ENCODE measurements around the gene CDKL2.
"Not testable (repeated sequence)": the region's sequence is repeated elsewhere in the genome, so short reads cannot be mapped to it uniquely, and the experiment has no call there.

DNA sequence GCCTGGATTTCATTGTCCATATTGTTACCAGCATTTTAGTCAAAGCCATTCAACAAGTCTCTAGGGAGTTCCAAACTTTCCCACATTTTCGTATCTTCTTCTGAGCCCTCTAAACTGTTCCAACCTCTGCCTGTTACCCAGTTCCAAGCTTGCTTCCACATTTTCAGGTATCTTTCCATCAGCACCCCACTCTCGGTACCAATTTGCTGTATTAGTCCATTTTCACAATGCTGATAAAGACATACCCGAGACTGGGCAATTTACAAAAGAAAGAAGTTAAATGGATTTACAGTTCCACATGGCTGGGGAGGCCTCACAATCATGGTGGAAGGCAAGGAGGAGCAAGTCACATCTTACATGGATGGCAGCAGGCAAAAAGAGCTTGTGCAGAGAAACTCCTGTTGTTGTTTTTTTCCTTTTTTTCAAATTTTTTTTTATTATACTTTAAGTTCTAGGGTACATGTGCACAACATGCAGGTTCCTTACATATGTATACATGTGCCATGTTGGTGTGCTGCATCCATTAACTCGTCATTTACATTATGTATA is 96.9 kb downstream of the CDKL2 start:
- not testable (repeated sequence) for TF ChIP-seq CTCF, POLR2A (IDR thresholded peaks at IDR 0.05)

Data from thyroid gland (tissue), 4 donors.